ENCODE measurements around the gene XKR8.

XKR8 gene

GRCh38 chr1:27954186-27954585, 5.6 kb upstream of the XKR8 start:
- no peak for DNase-seq

DNA sequence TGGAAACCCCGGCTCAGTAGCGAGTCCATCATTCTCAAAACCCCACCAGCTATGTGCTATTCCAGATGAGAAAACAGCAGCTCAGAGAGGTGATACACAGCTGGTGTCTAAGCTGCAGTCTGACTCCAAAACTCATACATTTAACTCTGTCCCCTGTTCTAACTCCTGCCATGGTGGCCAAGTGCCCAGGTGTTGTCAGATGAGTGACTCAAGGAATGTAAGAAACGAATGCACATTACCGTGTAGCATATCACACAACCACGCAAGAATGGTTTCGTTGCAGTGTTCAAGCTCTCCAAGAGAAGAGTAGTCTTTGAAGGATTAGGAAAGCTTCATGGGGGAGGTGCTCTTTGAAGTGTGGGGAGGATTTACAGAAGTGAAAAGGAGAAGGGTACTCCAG, 4.7 kb upstream of the XKR8 start:
- DNase-seq = no peak

- DNase-seq = no peak
Measured at GRCh38 chr1:27956761-27957160, 3.0 kb upstream of the XKR8 start.

GRCh38 chr1:27957655-27958054, 2.1 kb upstream of the XKR8 start:
- DNase-seq = no peak

DNA sequence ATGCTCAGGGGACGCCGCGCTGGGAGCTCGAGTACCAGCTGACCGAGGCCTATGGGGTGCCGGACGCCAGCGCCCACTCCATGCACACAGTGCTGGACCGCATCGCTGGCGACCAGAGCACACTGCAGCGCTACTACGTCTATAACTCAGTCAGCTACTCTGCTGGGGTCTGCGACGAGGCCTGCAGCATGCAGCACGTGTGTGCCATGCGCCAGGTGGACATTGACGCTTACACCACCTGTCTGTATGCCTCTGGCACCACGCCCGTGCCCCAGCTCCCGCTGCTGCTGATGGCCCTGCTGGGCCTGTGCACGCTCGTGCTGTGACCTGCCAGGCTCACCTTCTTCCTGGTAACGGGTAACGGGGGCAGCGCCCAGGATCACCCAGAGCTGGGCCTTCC, 1.3 kb upstream of the XKR8 start:
- DNase-seq = no peak

- DNase-seq = peak in 4 of 56 donors; percentile 17 to 37 (median 24)
Measured at GRCh38 chr1:27960762-27961645, 1.2 kb downstream of the XKR8 start.

- no peak for DNase-seq
Measured at GRCh38 chr1:27961646-27962221, 2.0 kb downstream of the XKR8 start.

DNA sequence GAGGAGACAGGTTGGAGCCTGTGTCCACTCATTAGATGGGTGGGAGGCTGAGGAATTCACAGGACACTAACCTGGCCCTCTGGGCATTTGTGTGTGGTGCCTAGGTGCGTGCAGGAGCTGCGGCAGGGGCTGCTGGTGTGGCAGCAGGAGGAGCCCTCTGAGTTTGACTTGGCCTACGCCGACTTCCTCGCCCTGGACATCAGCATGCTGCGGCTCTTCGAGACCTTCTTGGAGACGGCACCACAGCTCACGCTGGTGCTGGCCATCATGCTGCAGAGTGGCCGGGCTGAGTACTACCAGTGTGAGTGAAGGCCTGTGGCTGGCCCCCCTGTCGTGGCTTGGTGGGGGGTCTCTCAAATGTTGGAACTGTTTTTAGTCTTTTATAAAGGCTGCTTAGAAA, 3.6 kb downstream of the XKR8 start:
- DNase-seq = no peak

GRCh38 chr1:27966402-27967105, 6.8 kb downstream of the XKR8 start:
- no peak for DNase-seq

- no peak for DNase-seq
Measured at GRCh38 chr1:27967106-27967883, 7.5 kb downstream of the XKR8 start.

GRCh38 chr1:27967884-27968466, 8.2 kb downstream of the XKR8 start:
- no peak for DNase-seq

DNA sequence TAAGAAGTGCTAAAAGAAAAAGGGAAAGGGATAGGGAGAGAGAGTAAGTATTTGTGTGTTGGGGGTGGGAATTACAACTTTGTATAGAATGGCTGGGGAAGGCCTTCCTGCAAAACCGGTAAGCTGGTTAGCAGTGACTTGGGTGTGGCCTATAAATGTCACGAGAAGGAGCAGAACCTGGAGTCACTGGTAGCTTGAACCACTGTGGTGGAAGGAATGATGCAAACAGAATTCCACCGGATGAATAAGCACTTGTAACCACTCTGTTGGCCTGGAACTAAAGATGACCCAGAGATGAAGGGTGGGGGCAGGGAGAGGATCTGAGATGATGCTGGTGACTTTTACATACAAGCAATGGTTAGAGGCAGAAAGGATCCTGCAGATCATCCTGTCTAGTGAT, 8.9 kb downstream of the XKR8 start:
- no peak for DNase-seq

GRCh38 chr1:27970401-27970800, 10.6 kb downstream of the XKR8 start:
- peak in 11 of 56 donors; percentile 14 to 49 (median 24) for DNase-seq

GRCh38 chr1:27971674-27972073, 11.9 kb downstream of the XKR8 start:
- peak in 3 of 56 donors; percentile 11 to 40 (median 18) for DNase-seq

DNA sequence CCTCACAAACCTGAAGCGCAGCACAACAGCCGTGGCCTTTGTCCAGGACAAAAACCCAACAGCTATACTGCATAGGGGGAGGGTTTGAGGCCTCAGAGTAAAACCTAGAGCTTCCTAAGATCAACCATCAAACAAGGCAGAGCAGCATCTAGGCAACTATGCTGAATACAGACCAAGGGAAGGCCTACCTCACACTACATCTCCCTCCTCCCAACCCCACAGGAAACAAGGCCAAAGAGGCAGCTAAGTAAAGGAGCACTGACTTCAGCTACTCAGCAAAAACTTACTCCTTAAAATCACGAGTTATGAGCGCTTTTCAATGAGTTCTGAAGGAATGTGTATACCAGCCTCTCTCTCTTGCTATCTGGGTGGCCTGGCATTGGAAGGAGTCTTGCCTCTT, 12.4 kb downstream of the XKR8 start:
- DNase-seq = no peak

GRCh38 chr1:27973771-27974416, 14.1 kb downstream of the XKR8 start:
- peak in 10 of 56 donors; percentile 12 to 43 (median 30) for DNase-seq

GRCh38 chr1:27974417-27974781, 14.6 kb downstream of the XKR8 start:
- no peak for DNase-seq

GRCh38 chr1:27979151-27979858, 19.5 kb downstream of the XKR8 start:
- DNase-seq = peak in 1 of 56 donors; percentile 24

DNA sequence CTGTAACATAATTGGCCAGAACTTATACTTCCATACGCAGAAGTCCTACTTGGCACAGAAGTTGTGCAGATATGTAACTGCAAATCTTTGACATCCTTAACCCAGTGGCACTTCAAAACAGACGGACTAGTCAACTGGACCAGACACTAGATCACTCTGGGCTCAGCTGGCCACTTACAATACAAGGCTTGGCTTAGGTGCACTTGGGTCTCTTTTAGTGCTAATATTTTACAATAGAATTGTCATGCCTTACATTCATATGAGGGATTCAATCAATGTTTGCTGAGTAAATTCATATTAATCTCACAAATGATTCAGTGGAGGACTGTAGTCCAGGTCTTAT, 20.1 kb downstream of the XKR8 start:
- DNase-seq = no peak

DNA sequence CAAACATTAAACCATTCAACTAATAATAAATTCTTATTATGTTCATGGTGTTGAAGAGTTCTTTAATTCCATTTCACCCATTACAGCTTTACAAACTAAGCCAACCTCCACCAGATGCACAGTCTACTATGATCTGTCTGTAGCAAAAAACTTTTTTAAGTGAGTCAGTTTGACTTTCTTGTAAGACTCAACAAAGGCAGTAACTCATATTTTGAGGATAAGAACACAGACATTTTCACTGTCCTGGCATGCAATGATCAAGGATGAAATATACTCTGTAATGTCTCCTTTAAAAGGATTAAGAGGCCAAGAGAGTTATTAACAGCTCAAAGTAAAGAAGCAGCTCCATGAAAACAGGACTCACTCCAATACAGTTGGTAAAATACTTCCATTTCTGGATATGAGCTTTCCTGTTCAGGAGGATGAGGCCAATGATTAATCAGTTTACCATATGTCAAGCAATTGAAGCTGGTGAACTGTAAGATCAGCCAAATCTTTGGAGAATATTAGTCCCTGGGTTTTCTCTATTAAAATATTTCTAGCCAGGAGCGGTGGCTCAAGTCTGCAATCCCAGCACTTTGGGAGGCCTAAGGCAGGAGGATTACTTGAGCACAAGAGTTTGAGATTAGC, 20.6 kb downstream of the XKR8 start:
- no peak for DNase-seq
